ENCODE data around the gene FAM174B.

The FAM174B gene

GRCh38 chr15:92580521-92580920, 75.1 kb downstream of the FAM174B start:
- in situ Hi-C loops (cut with MboI; ENCODE audit: low sequenced_read_pairs, unreplicated experiment), result no loop called here
- DNase-seq (ENCODE audit: low spot score), result no peak
- TF ChIP-seq, protein P1, sequence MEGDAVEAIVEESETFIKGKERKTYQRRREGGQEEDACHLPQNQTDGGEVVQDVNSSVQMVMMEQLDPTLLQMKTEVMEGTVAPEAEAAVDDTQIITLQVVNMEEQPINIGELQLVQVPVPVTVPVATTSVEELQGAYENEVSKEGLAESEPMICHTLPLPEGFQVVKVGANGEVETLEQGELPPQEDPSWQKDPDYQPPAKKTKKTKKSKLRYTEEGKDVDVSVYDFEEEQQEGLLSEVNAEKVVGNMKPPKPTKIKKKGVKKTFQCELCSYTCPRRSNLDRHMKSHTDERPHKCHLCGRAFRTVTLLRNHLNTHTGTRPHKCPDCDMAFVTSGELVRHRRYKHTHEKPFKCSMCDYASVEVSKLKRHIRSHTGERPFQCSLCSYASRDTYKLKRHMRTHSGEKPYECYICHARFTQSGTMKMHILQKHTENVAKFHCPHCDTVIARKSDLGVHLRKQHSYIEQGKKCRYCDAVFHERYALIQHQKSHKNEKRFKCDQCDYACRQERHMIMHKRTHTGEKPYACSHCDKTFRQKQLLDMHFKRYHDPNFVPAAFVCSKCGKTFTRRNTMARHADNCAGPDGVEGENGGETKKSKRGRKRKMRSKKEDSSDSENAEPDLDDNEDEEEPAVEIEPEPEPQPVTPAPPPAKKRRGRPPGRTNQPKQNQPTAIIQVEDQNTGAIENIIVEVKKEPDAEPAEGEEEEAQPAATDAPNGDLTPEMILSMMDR (IDR thresholded peaks at IDR 0.05; ENCODE audit: borderline replicate concordance, control extremely low read depth, extremely low read depth, insufficient read depth, missing control alignments), result no peak

- TF ChIP-seq, protein P1 (IDR thresholded peaks at IDR 0.05; ENCODE audit: borderline replicate concordance, control extremely low read depth, extremely low read depth, insufficient read depth, missing control alignments), result no peak
- DNase-seq (ENCODE audit: low spot score), result no peak
- in situ Hi-C loops (cut with MboI; ENCODE audit: low sequenced_read_pairs, unreplicated experiment), result no loop called here
Measured at GRCh38 chr15:92579931-92580470, 75.6 kb downstream of the FAM174B start.

DNA sequence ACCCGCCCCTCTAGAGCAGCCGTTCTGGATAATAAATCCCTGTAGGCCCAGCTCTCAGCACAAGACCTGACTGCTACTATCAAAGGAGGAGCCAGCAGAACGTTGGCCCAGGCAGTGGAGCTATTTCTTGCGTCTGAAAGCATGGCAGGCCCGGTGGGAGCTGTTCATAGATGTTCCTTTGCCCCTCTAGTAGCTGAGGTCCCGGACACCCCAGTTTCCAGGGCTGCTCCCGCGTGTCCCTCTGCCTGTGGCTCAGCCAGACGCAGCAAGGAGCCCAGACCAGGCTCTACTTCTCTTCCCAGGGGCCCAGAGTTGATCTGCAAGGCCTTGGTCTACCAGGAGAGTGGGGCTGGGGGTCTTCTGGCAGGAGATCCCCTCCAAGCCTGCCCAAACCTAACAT, 76.1 kb downstream of the FAM174B start:
- in situ Hi-C loops (cut with MboI; ENCODE audit: low sequenced_read_pairs, unreplicated experiment), result no loop called here
- no peak for DNase-seq (ENCODE audit: low spot score)
- TF ChIP-seq, protein P1 (IDR thresholded peaks at IDR 0.05; ENCODE audit: borderline replicate concordance, control extremely low read depth, extremely low read depth, insufficient read depth, missing control alignments), result no peak

DNA sequence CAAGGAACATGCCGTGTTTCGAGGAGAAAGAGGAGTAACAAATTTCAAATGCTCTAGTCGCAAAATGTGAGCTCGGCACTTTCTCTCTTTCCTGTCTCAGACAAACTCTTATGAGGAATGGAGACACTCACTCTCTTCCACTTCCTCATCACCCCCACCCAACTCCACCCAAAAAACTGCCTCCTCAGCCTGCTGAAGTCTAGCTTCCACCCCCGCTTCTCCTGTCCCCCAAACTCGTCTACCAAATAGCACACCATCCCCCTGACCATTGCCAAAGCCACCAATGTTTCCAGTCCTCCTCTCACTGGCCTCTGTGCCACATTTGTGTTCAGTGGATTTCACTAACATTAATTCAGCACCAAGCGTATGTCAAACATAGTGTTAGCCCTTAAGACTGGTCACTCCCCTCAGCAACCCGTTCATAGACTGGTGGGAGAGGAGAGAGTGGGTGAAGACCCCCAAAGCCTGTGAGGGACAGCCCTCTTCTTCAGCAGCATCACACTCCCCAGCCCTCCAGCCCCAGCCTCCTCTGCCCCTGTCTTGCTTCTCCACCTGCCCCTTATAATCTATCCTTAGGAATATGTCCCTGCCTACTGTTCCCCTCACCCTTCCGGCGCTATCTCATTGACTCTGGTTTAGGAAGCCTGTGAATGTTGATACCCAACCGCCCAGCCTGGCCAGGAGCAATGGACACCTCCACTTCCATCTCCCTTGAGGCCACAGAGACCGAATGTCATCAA, 77.3 kb downstream of the FAM174B start:
- TF ChIP-seq, protein P1 (IDR thresholded peaks at IDR 0.05; ENCODE audit: borderline replicate concordance, control extremely low read depth, extremely low read depth, insufficient read depth, missing control alignments), result no peak
- in situ Hi-C loops (cut with MboI; ENCODE audit: low sequenced_read_pairs, unreplicated experiment), result no loop called here
- DNase-seq (ENCODE audit: low spot score), result no peak

DNA sequence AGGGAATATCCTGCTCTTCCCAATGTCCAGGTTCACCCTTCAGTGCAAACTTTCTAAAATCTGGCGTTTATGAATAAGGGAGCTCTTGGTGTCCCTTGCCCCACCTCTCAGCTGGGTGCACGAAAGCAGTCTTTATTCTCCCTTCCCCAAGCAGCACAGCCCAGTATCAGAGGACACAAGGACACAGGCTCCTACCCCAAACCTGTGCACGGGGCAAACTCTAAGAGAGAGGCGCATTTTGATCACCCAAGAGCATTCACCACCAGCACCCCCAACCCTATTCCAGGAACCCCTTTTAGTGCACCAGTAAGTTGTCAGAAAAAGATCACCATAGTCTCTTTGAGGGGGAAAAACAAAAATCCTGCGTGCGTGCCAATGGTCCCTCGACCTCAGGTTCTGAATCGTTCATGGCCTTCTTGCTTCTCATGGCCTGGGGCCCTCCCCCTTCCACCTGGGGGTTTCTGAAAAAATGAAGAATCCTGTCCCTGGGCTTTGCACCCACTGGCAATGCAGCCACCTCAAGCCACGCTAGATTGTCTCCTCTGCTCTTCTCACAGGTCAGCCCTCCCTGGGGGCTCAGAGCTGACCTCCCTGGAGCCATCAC, 78.9 kb downstream of the FAM174B start:
- in situ Hi-C loops (cut with MboI; ENCODE audit: low sequenced_read_pairs, unreplicated experiment), result no loop called here
- TF ChIP-seq, protein P1 (IDR thresholded peaks at IDR 0.05; ENCODE audit: borderline replicate concordance, control extremely low read depth, extremely low read depth, insufficient read depth, missing control alignments), result no peak

DNA sequence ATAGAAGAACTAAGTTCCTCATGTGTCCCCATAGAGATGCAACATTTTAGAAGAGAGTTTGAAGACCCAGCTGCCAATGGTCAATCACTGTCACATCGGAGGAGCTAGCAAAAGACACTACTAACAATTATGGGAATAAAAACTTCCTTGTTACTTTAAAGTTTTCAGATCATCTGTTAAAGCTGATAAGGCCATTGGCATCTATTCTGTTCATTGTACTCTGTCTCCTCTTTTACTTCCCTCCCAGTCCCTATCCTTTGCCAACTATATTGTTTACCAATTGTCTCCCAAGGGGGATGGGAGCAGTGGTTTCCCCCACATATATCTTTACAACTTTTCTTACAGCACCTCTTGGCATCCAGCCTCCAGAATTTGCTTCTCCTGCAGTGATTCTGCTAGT, 81.0 kb downstream of the FAM174B start:
- no peak for DNase-seq (ENCODE audit: low spot score)
- in situ Hi-C loops (cut with MboI; ENCODE audit: low sequenced_read_pairs, unreplicated experiment), result no loop called here
- TF ChIP-seq, protein P1 (IDR thresholded peaks at IDR 0.05; ENCODE audit: borderline replicate concordance, control extremely low read depth, extremely low read depth, insufficient read depth, missing control alignments), result no peak

More for the DNA sequence above, 78.9 kb downstream of the FAM174B start:
- no peak for DNase-seq (ENCODE audit: low spot score)

Measured in GM13976 (cell line).